ENCODE results near the gene ZNF146. TPM values are rescaled to one million over a fixed set of nuclear protein-coding genes. Genes with fewer than 3 reads are reported as not detected.
"Not testable (repeated sequence)": the region's sequence is repeated elsewhere in the genome, so short reads cannot be mapped to it uniquely, and the experiment has no call there.

ZNF146 gene
- total RNA-seq, 4 donors from 2014 or later, result 45.6 to 89.0 (median 61.2) TPM

DNA sequence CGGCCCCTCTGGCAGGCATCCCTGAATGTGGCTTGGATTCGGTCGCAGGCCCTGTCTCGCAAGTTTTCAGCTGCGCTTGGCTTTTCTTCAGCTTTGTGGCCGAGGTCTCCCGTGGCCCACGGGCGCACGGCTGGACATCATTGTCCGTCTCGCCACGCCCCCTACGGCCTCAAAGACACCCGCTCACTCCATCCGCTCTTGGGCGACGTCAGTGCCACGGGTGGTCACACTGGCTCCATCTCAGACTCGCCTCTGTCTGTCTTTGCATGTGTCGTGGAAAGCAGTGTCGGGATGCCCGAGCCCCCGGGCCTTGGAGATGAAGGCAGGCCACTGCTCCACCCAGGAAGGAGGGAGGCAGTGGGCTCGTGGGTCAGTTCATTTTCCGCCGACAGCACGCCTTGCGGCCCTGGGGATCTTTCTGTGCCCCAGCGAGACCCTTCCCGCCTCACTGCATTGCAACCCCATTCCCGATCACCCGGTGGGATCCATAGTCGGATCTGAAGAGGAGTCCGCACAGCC, 51.0 kb downstream of the ZNF146 start:
- no peak for ATAC-seq (ENCODE audit: low FRiP score)
- DNase-seq (ENCODE audit: low spot score), result no peak
- TF ChIP-seq, protein P1, sequence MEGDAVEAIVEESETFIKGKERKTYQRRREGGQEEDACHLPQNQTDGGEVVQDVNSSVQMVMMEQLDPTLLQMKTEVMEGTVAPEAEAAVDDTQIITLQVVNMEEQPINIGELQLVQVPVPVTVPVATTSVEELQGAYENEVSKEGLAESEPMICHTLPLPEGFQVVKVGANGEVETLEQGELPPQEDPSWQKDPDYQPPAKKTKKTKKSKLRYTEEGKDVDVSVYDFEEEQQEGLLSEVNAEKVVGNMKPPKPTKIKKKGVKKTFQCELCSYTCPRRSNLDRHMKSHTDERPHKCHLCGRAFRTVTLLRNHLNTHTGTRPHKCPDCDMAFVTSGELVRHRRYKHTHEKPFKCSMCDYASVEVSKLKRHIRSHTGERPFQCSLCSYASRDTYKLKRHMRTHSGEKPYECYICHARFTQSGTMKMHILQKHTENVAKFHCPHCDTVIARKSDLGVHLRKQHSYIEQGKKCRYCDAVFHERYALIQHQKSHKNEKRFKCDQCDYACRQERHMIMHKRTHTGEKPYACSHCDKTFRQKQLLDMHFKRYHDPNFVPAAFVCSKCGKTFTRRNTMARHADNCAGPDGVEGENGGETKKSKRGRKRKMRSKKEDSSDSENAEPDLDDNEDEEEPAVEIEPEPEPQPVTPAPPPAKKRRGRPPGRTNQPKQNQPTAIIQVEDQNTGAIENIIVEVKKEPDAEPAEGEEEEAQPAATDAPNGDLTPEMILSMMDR (IDR thresholded peaks at IDR 0.05), result no peak

DNA sequence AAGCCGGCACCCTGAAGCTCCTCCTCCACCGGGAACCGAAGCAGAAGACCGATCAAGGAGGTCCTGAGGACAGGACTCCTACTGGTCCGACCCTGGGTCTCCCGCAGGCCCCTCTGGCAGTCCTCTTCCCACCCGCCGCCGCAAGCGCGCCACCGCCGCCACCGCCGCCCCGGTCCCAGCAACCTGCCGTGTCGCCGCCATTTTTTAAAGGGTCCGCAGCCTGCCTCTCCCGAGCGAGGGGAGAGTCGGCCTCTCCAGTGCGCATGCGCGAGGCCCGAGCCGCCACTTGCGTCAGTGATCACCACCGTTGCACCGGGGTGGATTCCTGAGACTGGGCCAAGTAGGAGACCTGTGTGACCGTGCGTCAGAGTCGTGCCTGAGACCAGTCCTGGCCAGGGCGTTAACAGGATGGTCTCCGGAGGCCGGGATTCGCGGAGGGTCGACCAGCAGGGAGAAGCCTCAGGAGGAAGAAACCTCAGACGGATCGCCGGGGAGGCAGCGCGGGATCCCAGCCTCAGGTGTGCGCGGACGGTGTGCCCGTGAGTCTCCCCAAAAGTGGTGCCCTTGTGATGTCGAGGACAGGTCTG, 51.6 kb downstream of the ZNF146 start:
- DNase-seq (ENCODE audit: low spot score), result no peak
- TF ChIP-seq, protein P1 (IDR thresholded peaks at IDR 0.05), result no peak
- ATAC-seq (ENCODE audit: low FRiP score), result no peak

DNA sequence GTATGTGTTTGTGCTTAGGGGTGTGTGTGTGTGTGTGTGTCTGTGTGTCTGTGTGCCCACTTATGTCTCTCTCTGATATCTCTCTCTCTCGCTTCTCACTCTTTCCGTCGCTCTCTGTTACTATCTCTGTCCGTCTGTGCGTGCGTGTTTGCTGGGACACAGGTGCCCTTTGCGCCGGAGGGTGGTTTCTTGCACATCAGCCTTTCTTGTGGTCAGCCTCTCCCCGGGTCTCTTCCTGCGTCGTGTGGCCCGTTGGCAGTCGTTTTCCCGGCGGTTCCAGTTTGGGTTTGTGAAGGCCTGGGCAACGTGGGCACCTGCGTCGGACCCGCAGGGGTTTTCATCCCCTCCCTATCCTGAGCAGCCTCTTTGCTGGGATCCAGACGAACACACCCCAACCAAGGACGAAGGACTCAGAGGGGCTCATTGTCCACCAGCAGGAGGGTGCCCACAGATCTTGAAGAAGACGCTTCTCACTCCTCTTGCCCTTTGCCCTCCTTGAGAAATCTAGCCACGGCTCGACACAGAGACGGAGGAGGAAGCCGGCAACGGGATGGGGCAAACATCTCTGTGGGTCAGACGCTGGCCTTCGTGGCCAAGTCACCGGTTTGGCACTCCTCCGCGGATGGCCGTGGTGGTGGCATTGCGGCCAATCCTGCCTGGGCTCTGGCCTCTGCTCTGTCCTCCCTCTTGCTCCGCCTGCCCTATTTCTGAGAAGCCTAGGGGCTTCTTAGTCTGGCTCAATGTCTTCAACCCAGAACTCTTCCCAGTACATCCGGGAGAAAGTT, 52.3 kb downstream of the ZNF146 start:
- TF ChIP-seq, protein P1 (IDR thresholded peaks at IDR 0.05), result no peak
- no peak for ATAC-seq (ENCODE audit: low FRiP score)
- no peak for DNase-seq (ENCODE audit: low spot score)

DNA sequence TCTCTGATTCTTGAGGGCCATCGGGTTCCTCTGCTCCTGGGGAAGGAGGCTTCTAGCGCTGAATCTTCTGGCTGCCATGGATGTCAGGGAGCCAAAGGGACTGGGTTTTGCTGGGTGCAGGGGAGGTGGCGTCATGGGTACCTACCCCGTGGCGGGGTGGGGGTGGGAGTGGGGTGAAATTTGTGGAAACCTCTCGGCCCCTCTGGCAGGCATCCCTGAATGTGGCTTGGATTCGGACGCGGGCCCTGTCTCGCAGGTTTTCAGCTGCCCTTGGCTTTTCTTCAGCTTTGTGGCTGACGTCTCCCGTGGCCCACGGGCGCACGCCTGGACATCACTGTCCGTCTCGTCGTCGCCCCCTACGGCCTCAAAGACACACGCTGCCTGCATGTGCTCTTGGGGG, 53.2 kb downstream of the ZNF146 start:
- ATAC-seq (ENCODE audit: low FRiP score); DNase-seq (ENCODE audit: low spot score): not testable (repeated sequence)

DNA sequence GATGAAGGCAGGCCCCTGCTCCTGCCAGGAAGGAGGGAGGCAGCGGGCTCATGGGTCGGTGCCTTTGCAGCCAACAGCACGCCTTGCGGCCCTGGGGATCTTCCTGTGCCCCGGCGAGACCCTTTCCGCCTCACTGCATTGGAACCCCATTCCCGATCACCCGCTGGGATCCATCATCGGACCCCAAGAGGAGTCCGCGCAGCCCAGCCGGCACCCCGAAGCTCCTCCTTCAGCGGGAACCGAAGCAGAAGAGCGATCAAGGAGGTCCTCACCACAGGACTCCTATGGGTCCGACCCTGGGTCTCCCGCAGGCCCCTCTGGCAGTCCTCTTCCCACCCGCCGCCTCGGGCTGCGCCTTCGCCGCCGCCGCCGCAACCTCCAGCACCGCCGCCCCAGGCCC, 53.7 kb downstream of the ZNF146 start:
- DNase-seq (ENCODE audit: low spot score); ATAC-seq (ENCODE audit: low FRiP score): not testable (repeated sequence)

DNA sequence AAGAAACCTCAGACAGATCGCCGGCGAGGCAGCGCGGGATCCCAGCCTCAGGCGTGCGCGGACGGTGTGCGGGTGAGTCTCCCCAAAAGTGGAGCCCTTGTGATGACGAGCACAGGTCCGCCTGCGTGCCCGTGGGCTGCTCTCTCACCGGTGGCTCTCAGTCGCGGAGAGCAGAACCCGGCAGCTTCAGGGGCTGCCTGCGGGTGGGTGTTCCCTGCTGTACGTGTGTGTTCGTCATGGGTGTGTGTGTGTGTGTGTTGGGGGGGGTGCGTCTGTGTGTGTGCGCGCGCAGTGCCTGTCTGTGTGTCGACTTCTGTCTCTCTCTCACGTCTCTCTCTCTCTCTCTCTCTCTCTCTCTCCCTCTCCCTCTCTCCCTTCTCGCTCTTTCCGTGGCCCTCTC, 54.4 kb downstream of the ZNF146 start:
- not testable (repeated sequence) for ATAC-seq (ENCODE audit: low FRiP score); DNase-seq (ENCODE audit: low spot score)

Small RNA genes within 50 kb of the gene (small RNA-seq; reads per million reads assigned to genes)
- not detected for gene RF00019

Other genes with a start within 250 kb of the ZNF146 start
- gene SDHAF1, start 219.9 kb upstream of the ZNF146 start, total RNA-seq, result 10 to 100 TPM; 19.0 to 53.8 (median 32.2) TPM
- gene SYNE4, start 206.3 kb upstream of the ZNF146 start, total RNA-seq, result under 1 TPM in 3 of 4 donors, not detected in 1; 0.28 to 0.79 (median 0.50) TPM
- gene ALKBH6, start 200.9 kb upstream of the ZNF146 start, total RNA-seq, result 10 to 100 TPM; 13.6 to 21.8 (median 16.1) TPM
- 10 to 100 TPM in 1 of 4 donors, 1 to 10 TPM in 3; 3.3 to 11.9 (median 8.1) TPM for gene CLIP3, start 182.2 kb upstream of the ZNF146 start, total RNA-seq
- gene THAP8, start 160.8 kb upstream of the ZNF146 start, total RNA-seq, result 10 to 100 TPM in 2 of 4 donors, 1 to 10 TPM in 2; 2.0 to 10.4 (median 7.6) TPM
- under 1 TPM; 0.31 to 0.95 (median 0.69) TPM for gene WDR62, start 160.2 kb upstream of the ZNF146 start, total RNA-seq
- gene OVOL3, start 104.0 kb upstream of the ZNF146 start, total RNA-seq, result not detected
- gene POLR2I, start 100.2 kb upstream of the ZNF146 start, total RNA-seq, result 10 to 100 TPM; 32.5 to 58.5 (median 36.1) TPM
- 100 to 1,000 TPM in 2 of 4 donors, 10 to 100 TPM in 2; 86.9 to 126 (median 106) TPM for gene TBCB, start 99.6 kb upstream of the ZNF146 start, total RNA-seq
- gene CAPNS1, start 75.0 kb upstream of the ZNF146 start, total RNA-seq, result 100 to 1,000 TPM; 211 to 263 (median 246) TPM
- 10 to 100 TPM; 25.1 to 60.3 (median 43.9) TPM for gene COX7A1, start 62.7 kb upstream of the ZNF146 start, total RNA-seq
- gene ZNF565, start 441 bp upstream of the ZNF146 start, total RNA-seq, result 1 to 10 TPM; 4.3 to 8.5 (median 6.0) TPM
- 10 to 100 TPM in 1 of 4 donors, 1 to 10 TPM in 3; 1.4 to 10.4 (median 3.2) TPM for gene ZFP14, start 164.1 kb downstream of the ZNF146 start, total RNA-seq
- gene ZFP82, start 203.5 kb downstream of the ZNF146 start, total RNA-seq, result 1 to 10 TPM; 2.9 to 5.6 (median 4.0) TPM

Data from omental fat pad (tissue), 4 donors.